SK-N-SH (cell line): ENCODE measurements around the gene HPCAL1. TPM values are rescaled to one million over a fixed set of nuclear protein-coding genes. Genes with fewer than 3 reads are reported as not detected.
A peak's percentile ranks its signal among the peaks of the same experiment; 100 is the strongest.

Experiments
- CTCF ChIA-PET: fragments of 300-600, 350-600 bp; formaldehyde crosslinking; extraction: SDS; loops from one replicate; lab custom pipeline; 2021; lab: Yijun Ruan, JAX
- POLR2A ChIA-PET: fragments of 350-600 bp; sonication (Branson Sonifier 250); formaldehyde crosslinking; extraction: SDS; loops from one replicate; lab custom pipeline; 2020; ENCODE audit warnings: antibody characterized with exemption, inconsistent platforms; lab: Yijun Ruan, JAX
- DNase-seq: peaks from one replicate; pipeline ENCODE4 v3.0.0; 2012
- H2AFZ ChIP-seq: fragments of 200-600 bp; sonication (generic); 2 replicates; pipeline ENCODE4 v1.8.1; 2016; ENCODE audit warnings: antibody characterized with exemption, mild to moderate bottlenecking, low read depth
- H3F3A ChIP-seq: fragments of 200-600 bp; sonication (generic); replicated peaks from 2 replicates; pipeline ENCODE3; 2016; ENCODE audit warnings: antibody characterized with exemption, mild to moderate bottlenecking; ENCODE audit not compliant: insufficient read depth
- H3K27ac ChIP-seq, 2 experiments: fragments of 200-500 bp in 1 of 2; fragments of 200-600 bp in 1 of 2; sonication (Bioruptor generic) in 1 of 2; sonication (generic), shearing (Covaris generic) in 1 of 2; 2 replicates each; pipeline versions ENCODE4 v1.5.1 to v1.6.1; 2014 to 2016; ENCODE audit warnings: low read depth in 2 of 2, inconsistent platforms in 1 of 2, low read length in 1 of 2, mild to moderate bottlenecking in 1 of 2, mixed read lengths in 1 of 2
- H3K27me3 ChIP-seq: fragments of 200-600 bp; sonication (generic), shearing (Covaris generic); 2 replicates; pipeline ENCODE4 v1.6.1; 2016; ENCODE audit warnings: mixed run types; ENCODE audit not compliant: insufficient read depth
- H3K36me3 ChIP-seq, 2 experiments: fragments of 200-500 bp in 1 of 2; fragments of 200-600 bp in 1 of 2; sonication (Bioruptor generic) in 1 of 2; sonication (generic) in 1 of 2; replicated peaks in 1 of 2; 2 replicates each; pipeline versions ENCODE3 to v1.5.1; 2014 to 2016; ENCODE audit warnings: low read length in 1 of 2, mild to moderate bottlenecking in 1 of 2; ENCODE audit not compliant: insufficient read depth in 2 of 2, control insufficient read depth in 1 of 2
- H3K4me1 ChIP-seq, 2 experiments: fragments of 200-500 bp in 1 of 2; fragments of 200-600 bp in 1 of 2; sonication (Bioruptor generic) in 1 of 2; sonication (generic), shearing (Covaris generic) in 1 of 2; 2 replicates each; pipeline versions ENCODE4 v1.5.1 to v1.6.1; 2014 to 2016; ENCODE audit warnings: low read depth in 1 of 2, low read length in 1 of 2, mixed run types in 1 of 2; ENCODE audit not compliant: insufficient read depth in 2 of 2, control insufficient read depth in 1 of 2
- H3K4me2 ChIP-seq: fragments of 200-600 bp; sonication (generic), shearing (Covaris generic); 2 replicates; pipeline ENCODE4 v1.6.1; 2017; ENCODE audit warnings: mixed run types
- H3K4me3 ChIP-seq, 2 experiments: fragments of 200-500 bp in 1 of 2; fragments of 200-600 bp in 1 of 2; sonication (Bioruptor generic) in 1 of 2; sonication (generic), shearing (Covaris generic) in 1 of 2; 2 replicates each; pipeline versions ENCODE4 v1.5.1 to v1.8.1; 2014 to 2016; ENCODE audit warnings: low read depth in 2 of 2, inconsistent platforms in 1 of 2, low read length in 1 of 2, mild to moderate bottlenecking in 1 of 2, mixed read lengths in 1 of 2, moderate library complexity in 1 of 2
- H3K79me2 ChIP-seq: fragments of 200-600 bp; sonication (generic); 2 replicates; pipeline ENCODE4 v1.8.1; 2017; ENCODE audit warnings: mild to moderate bottlenecking; ENCODE audit not compliant: insufficient read depth
- H3K9ac ChIP-seq: fragments of 200-600 bp; sonication (generic); 2 replicates; pipeline ENCODE4 v1.6.1; 2017; ENCODE audit warnings: mixed run types
- H3K9me2 ChIP-seq: fragments of 200-600 bp; sonication (generic); 2 replicates; pipeline ENCODE4 v1.6.1; 2017; ENCODE audit warnings: mixed run types
- H3K9me3 ChIP-seq: fragments of 200-600 bp; sonication (generic); 2 replicates; pipeline ENCODE4 v1.6.1; 2017; ENCODE audit warnings: mixed run types, mild to moderate bottlenecking, moderate library complexity
- H4K20me1 ChIP-seq: fragments of 200-600 bp; sonication (generic); 2 replicates; pipeline ENCODE4 v1.6.1; 2017; ENCODE audit warnings: mild to moderate bottlenecking, mixed run types; ENCODE audit not compliant: insufficient read depth
- CHD2 ChIP-seq: fragments of 150-350 bp; IDR thresholded peaks from 2 replicates; pipeline ENCODE4 v1.6.1; 2018; ENCODE audit warnings: low read length; ENCODE audit not compliant: partially characterized antibody
- ELF1 ChIP-seq: IDR thresholded peaks from 2 replicates; pipeline ENCODE4 v1.4.0; 2012
- EZH2phosphoT487 ChIP-seq: fragments of 200-600 bp; sonication (generic); IDR thresholded peaks from 2 replicates; pipeline ENCODE4 v1.6.1; 2017; ENCODE audit warnings: low read depth, mixed run types, mild to moderate bottlenecking, antibody characterized with exemption, moderate library complexity, borderline replicate concordance
- FOXJ3 ChIP-seq: sonication (generic); formaldehyde crosslinking; IDR thresholded peaks from 2 replicates; pipeline ENCODE4 v1.5.1; 2020; ENCODE audit warnings: mild to moderate bottlenecking, missing genetic modification reagents
- FOXM1 ChIP-seq: IDR thresholded peaks from 2 replicates; pipeline ENCODE4 v1.4.0; 2012; ENCODE audit warnings: low read depth, mild to moderate bottlenecking
- GABPA ChIP-seq: IDR thresholded peaks from 2 replicates; pipeline ENCODE4 v1.4.0; 2012; ENCODE audit warnings: low read depth, mild to moderate bottlenecking
- GATA2 ChIP-seq: sonication (generic); formaldehyde crosslinking; IDR thresholded peaks from 2 replicates; pipeline ENCODE4 v1.5.0; 2020; ENCODE audit warnings: mild to moderate bottlenecking, missing genetic modification reagents
- MEF2A ChIP-seq: IDR thresholded peaks from 2 replicates; pipeline ENCODE4 v1.4.0; 2012; ENCODE audit warnings: low read depth, borderline replicate concordance
- MXI1 ChIP-seq: IDR thresholded peaks from 2 replicates; pipeline ENCODE4 v1.6.1; 2012; ENCODE audit warnings: mild to moderate bottlenecking, low read depth, low read length, improper control_type of control experiment
- NRF1 ChIP-seq: IDR thresholded peaks from 2 replicates; pipeline ENCODE4 v1.6.1; 2012; ENCODE audit warnings: low read depth, mild to moderate bottlenecking, low read length
- RAD21 ChIP-seq: IDR thresholded peaks from 2 replicates; pipeline ENCODE4 v1.6.1; 2012; ENCODE audit warnings: mild to moderate bottlenecking, low read length
- RCOR1 ChIP-seq: fragments of 150-350 bp; IDR thresholded peaks from 2 replicates; pipeline ENCODE4 v1.6.1; 2017; ENCODE audit warnings: antibody characterized with exemption, low read length
- SIN3A ChIP-seq: IDR thresholded peaks from 2 replicates; pipeline ENCODE4 v1.6.1; 2012; ENCODE audit warnings: low read depth, mild to moderate bottlenecking, low read length, moderate library complexity, borderline replicate concordance
- TAF1 ChIP-seq: IDR thresholded peaks from 2 replicates; pipeline ENCODE4 v1.6.1; 2012; ENCODE audit warnings: low read depth, mild to moderate bottlenecking, low read length, moderate library complexity, borderline replicate concordance
- TEAD4 ChIP-seq: IDR thresholded peaks from 2 replicates; pipeline ENCODE4 v1.4.0; 2012; ENCODE audit warnings: mild to moderate bottlenecking, borderline replicate concordance; ENCODE audit not compliant: insufficient read depth
- WGBS: methylation state at CpG from one replicate; pipeline ENCODE4 v1.1.6; 2017; ENCODE audit warnings: low lambda C conversion rate; 5-methylcytosine and 5-hydroxymethylcytosine counted together
- polyA plus RNA-seq, 3 experiments: library from polyadenylated mRNA; depleted of rRNA; stranded (reverse); fragments of >200 nt; gene quantifications; 2 replicates each; pipeline ENCODE4 v1.2.3, GENCODE V29; 2012
- TF ChIP-seq, protein P1 (sequence below): fragments of 150-350 bp; IDR thresholded peaks from 2 replicates; pipeline ENCODE4 v1.6.1; 2016; ENCODE audit warnings: mild to moderate bottlenecking, low read depth, low read length
- TF ChIP-seq, protein P2 (sequence below): fragments of 200-600 bp; sonication (generic); IDR thresholded peaks from 2 replicates; pipeline ENCODE4 v1.6.1; 2017; ENCODE audit warnings: antibody characterized with exemption, mild to moderate bottlenecking, moderate library complexity
- TF ChIP-seq, protein P3 (sequence below): IDR thresholded peaks from 2 replicates; pipeline ENCODE4; 2012
- TF ChIP-seq, protein P4 (sequence below): IDR thresholded peaks from 2 replicates; pipeline ENCODE4 v1.4.0; 2012; ENCODE audit warnings: low read depth, borderline replicate concordance
- TF ChIP-seq, protein P5 (sequence below): fragments of 150-350 bp; IDR thresholded peaks from 2 replicates; pipeline ENCODE4 v1.6.1; 2017; ENCODE audit warnings: antibody characterized with exemption, low read length, low read depth, borderline replicate concordance

HPCAL1 gene
- polyA plus RNA-seq, 1 of the 3 experiments (the other 2 are of a cell fraction), result 77.0 TPM

DNA sequence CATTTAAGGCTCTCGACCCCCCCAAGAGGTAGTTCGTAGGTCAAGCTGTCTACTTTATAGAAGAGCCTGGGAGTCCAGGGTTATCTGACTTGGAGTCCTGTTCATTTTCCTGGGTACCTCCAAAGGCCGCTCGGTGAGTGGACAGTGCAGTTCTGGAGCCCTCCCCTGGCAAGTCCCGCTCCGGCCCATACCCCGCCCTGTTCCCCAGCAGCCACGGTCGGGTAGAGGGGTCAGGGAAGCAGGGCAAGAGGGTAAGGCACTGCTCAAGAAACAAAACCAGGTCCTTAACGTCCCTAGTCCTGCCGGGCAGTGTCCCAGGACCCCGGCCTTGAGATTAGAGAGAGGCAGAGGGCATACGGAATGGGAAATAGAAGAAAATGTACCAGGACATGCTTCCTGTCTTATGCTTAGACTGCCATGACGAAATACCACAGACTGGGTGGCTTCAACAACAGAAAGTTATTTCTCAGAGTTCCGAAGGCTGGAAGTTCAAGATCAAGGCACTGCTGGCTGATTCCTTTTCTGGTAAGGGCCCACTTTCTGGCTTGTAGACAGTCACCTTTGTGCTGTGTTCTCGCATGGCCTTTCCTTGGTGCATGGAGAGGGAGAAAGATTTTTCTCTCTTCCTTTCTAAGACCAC lies 5.4 kb upstream of the HPCAL1 start (continued):
- TF ChIP-seq, protein P1, sequence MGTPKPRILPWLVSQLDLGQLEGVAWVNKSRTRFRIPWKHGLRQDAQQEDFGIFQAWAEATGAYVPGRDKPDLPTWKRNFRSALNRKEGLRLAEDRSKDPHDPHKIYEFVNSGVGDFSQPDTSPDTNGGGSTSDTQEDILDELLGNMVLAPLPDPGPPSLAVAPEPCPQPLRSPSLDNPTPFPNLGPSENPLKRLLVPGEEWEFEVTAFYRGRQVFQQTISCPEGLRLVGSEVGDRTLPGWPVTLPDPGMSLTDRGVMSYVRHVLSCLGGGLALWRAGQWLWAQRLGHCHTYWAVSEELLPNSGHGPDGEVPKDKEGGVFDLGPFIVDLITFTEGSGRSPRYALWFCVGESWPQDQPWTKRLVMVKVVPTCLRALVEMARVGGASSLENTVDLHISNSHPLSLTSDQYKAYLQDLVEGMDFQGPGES, result no peak
- TF ChIP-seq EZH2phosphoT487 (no peak), MXI1 (no peak), RAD21 (no peak)
- TF ChIP-seq, protein P2, sequence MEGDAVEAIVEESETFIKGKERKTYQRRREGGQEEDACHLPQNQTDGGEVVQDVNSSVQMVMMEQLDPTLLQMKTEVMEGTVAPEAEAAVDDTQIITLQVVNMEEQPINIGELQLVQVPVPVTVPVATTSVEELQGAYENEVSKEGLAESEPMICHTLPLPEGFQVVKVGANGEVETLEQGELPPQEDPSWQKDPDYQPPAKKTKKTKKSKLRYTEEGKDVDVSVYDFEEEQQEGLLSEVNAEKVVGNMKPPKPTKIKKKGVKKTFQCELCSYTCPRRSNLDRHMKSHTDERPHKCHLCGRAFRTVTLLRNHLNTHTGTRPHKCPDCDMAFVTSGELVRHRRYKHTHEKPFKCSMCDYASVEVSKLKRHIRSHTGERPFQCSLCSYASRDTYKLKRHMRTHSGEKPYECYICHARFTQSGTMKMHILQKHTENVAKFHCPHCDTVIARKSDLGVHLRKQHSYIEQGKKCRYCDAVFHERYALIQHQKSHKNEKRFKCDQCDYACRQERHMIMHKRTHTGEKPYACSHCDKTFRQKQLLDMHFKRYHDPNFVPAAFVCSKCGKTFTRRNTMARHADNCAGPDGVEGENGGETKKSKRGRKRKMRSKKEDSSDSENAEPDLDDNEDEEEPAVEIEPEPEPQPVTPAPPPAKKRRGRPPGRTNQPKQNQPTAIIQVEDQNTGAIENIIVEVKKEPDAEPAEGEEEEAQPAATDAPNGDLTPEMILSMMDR, result no peak

DNA sequence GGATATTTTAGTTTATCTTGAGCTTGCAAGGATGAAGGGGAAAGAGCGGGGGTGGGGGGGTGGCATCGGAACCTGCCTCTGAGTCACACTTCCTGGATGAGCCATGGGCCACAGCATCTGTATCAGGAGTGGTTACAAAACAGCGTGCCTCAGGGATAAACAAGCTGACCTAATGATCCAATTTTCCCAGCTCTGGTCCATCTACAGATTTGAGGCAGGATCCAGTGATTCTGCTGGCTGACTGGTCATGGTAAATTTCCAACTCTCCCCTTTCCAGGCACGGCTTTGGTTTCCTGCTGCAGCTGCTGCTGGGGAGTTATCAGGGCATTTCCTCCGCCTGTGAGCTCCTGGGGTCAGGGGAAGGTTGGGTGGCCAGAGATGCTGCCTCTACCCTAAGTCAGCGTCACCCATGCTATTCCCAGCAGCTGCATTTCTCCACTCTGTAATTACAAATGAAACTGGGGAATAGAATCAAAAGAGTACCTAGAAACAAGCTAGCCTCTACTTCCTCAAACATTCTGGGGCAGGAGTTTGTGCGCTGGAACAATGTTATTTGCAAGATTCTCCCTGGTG lies 4.7 kb upstream of the HPCAL1 start:
- Histone ChIP-seq H3K36me3 (no peaks in the 10 kb centered on the region), H2AFZ (peak overlapping the region; percentile 74)
- CTCF ChIA-PET, result interaction anchor here (0.5 to 1.7 kb wide), 16 partner anchors 8 to 174 kb away, joined by 3 to 15 read pairs (median 3); no protein-coding TSS in a partner anchor
- TF ChIP-seq FOXJ3 (CRISPR knock-in tag) (peak; percentile 100), GATA2 (CRISPR knock-in tag) (peak; percentile 67), GABPA (0 out of 2 replicates have a peak, but pooled peaks have one; percentile 31), NRF1 (no peak), MEF2A (no peak), RCOR1 (peak; percentile 89), FOXM1 (no peak), ELF1 (peak; percentile 75), CHD2 (peak; percentile 85), TAF1 (no peak), RAD21 (peak; percentile 40), SIN3A (no peak), TEAD4 (no peak)
- TF ChIP-seq, protein P3, sequence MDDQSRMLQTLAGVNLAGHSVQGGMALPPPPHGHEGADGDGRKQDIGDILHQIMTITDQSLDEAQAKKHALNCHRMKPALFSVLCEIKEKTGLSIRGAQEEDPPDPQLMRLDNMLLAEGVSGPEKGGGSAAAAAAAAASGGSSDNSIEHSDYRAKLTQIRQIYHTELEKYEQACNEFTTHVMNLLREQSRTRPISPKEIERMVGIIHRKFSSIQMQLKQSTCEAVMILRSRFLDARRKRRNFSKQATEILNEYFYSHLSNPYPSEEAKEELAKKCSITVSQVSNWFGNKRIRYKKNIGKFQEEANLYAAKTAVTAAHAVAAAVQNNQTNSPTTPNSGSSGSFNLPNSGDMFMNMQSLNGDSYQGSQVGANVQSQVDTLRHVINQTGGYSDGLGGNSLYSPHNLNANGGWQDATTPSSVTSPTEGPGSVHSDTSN, result peak; percentile 39
- TF ChIP-seq, protein P2, result no peak
- TF ChIP-seq, protein P4, sequence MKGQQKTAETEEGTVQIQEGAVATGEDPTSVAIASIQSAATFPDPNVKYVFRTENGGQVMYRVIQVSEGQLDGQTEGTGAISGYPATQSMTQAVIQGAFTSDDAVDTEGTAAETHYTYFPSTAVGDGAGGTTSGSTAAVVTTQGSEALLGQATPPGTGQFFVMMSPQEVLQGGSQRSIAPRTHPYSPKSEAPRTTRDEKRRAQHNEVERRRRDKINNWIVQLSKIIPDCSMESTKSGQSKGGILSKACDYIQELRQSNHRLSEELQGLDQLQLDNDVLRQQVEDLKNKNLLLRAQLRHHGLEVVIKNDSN, result no peak
- TF ChIP-seq, protein P5, sequence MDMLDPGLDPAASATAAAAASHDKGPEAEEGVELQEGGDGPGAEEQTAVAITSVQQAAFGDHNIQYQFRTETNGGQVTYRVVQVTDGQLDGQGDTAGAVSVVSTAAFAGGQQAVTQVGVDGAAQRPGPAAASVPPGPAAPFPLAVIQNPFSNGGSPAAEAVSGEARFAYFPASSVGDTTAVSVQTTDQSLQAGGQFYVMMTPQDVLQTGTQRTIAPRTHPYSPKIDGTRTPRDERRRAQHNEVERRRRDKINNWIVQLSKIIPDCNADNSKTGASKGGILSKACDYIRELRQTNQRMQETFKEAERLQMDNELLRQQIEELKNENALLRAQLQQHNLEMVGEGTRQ, result no peak
- TF ChIP-seq, protein P1, result no peak

More for the DNA sequence above, 4.7 kb upstream of the HPCAL1 start:
- POLR2A ChIA-PET, result interaction anchor here (0.8 to 1.8 kb wide), 5 partner anchors 9 to 172 kb away, joined by 3 to 23 read pairs (median 5); no protein-coding TSS in a partner anchor
- Histone ChIP-seq H3K9ac (no peak overlapping the region), H3K9me2 (no peaks in the 10 kb centered on the region), H3K79me2 (0 out of 2 replicates have a peak, but pooled peaks cover under 1% of the 10 kb centered on the region), H3K9me3 (no peaks in the 10 kb centered on the region), H3K4me2 (peak overlapping the region; percentile 66), H3K27me3 (no peaks in the 10 kb centered on the region), H3F3A (peaks cover 11% of the 10 kb centered on the region), H3K4me1 (peaks cover 13 to 27% of the 10 kb centered on the region in 2 experiments), H3K27ac (peak overlapping the region; percentile 61 to 97), H4K20me1 (no peaks in the 10 kb centered on the region), H3K4me3 (no peak overlapping the region)
- 27% methylated on average over 7 of the region's 7 CpGs for WGBS
- peak; percentile 86 for DNase-seq
